T-helper 1 cell (primary cell): ENCODE data around the gene SCRN1.
"Not testable (repeated sequence)": the region's sequence is repeated elsewhere in the genome, so short reads cannot be mapped to it uniquely, and the experiment has no call there.

Source experiments
- DNase-seq, 5 donors: peaks; one replicate each; pipeline ENCODE4 v3.0.0-alpha.2; 2012 to 2020

The SCRN1 gene

DNA sequence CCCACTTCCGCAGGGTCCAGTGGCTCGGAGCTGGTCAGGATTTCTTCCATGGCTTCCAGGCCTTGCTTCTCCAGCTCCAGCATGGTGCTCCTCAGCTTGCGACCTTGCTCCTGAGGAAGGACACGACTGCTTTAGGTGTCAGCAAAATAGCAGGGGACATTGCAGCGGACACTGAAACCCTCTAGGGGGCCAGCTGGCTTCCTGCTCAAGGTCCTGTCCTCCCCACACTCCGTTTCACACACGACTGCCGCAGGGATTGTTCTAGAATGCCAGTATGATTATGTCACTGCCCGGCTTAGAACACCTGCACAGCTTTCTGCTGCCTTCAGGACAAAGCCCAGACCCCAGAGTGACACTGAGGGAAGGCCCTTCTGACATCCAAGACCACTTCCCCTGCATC is 65.6 kb downstream of the SCRN1 start:
- DNase-seq = no peak

DNA sequence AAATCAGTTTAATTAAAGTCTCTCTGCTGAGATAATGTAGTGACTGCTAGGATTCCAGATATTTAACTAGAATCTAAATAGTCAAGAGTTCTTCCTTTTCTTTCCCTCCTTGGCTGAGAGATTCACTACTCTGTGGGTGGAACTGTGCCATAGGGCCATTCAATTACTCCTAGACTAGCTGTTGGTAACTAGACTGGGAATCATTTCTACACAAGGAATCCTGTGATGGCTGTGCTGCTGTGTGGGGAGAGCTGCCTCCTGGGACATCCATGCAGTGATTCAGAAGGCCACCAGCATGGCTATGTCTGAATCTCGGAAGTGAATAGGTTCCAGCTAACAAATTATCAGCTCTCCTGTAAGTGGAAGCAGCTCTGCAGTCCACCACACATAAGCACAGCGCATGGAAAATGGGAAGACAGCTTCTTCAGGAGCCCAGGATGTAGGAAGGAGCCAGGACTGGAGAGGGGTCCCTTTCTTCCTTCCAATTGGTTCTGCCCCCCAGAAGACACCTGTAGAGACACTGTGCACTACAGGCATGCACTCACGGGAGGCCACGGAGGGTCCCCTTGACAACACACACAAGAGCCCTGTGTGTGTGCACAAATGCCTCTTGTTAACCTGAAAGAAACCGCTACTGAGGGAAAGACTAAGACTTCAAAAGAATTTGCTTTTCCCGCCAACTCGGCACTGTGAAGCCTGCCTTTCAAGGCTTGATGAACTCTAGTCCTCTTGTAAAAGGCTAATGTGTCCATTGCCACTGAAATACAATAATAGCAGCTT is 66.5 kb downstream of the SCRN1 start:
- DNase-seq = no peak

DNA sequence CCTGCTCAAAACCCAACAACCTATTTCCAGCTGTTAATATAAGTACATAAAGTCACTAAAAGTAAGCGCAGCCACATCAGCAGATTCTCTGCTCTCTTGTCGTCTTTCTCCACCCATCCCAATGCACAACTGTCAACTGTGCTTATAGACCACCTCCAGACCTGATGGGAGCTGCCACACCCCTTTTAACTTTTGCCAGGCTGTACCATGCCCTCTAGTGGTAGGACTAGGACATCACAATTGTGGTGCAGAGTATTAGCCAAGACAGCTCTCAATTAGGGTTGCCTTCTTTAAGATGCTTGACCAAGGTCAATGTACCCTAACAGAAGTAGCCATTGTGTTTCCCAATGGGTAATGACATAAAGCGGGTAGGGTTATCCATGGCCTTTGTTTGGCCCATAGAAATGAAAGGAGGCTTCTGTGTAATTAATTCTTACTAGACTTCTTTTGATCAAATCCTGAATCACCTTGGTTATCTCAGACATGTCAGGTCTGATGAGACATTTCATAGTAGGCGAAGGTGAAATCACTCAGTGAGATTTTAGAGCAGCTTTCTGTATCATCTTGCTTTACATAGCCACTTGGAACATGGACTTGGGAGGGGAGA is 68.1 kb downstream of the SCRN1 start:
- peak in 2 of 5 donors; percentile 25 to 27 for DNase-seq

- DNase-seq = no peak
These were observed 69.1 kb downstream of the SCRN1 start for GRCh38 chr7:29920491-29920890.

DNA sequence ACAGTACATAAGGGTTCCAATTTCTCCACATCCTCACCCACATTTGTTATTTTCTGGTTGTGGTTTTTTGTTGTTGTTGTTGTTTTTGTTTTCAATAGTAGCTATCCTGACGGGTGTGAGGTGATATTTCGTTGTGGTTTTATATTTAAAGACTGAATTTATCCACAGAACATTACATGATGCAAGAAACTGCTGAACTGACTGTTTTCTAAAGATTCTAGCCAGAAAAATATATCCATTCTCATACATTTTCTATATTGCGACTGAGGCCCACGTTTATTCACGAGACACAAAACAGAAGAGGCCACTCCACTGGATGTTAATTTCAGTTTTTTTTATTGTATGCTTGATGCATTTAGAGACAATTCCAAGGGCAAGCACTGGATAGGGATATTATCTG is 69.8 kb downstream of the SCRN1 start:
- no peak for DNase-seq

- DNase-seq = no peak
These were observed 70.8 kb downstream of the SCRN1 start for GRCh38 chr7:29918850-29919249.

- no peak for DNase-seq
These were observed 72.0 kb downstream of the SCRN1 start for GRCh38 chr7:29917641-29918040.

- no peak for DNase-seq
These were observed 74.0 kb downstream of the SCRN1 start for GRCh38 chr7:29915481-29916215.

- DNase-seq = no peak
These were observed 75.4 kb downstream of the SCRN1 start for GRCh38 chr7:29914180-29914579.

DNA sequence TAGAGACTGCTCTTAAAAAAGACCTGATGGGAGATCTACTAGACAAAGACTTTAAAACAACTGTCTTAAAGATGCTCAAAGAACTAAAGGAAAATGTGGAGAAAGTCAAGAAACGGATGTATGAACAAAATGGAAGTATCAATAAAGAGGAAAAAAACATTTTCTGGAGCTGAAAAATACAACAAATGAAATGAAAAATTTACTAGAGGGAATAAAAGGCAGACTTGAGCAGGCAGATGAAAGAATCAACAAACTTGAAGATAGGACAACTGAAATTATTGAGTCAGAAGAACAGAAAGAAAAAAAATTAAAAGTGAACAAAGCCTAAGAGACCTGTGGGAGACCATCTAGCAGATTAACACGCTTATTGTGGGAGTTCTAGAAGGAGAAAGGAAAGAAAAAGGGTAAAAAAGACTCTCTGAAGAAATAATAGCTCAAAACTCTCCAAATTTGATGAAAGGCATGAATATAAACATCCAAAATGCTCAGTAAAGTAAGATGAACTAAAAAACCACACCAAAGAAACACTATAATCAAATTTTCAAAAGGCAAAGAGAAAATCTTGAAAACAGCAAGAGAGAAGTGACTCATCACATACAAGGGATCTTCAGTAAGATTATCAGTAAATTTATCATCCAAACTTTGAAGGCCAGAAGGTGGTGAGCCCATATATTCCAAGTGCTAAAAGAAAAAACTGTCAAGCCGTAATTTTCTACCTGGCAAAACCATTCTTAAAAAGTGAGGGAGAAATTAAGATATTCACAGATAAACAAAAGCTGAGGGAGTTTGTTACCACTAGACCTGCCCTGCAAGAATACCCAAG is 83.2 kb downstream of the SCRN1 start:
- DNase-seq = no peak

GRCh38 chr7:29900745-29901144 is 88.9 kb downstream of the SCRN1 start:
- DNase-seq = no peak

GRCh38 chr7:29898301-29898700 is 91.3 kb downstream of the SCRN1 start:
- DNase-seq = no peak

DNA sequence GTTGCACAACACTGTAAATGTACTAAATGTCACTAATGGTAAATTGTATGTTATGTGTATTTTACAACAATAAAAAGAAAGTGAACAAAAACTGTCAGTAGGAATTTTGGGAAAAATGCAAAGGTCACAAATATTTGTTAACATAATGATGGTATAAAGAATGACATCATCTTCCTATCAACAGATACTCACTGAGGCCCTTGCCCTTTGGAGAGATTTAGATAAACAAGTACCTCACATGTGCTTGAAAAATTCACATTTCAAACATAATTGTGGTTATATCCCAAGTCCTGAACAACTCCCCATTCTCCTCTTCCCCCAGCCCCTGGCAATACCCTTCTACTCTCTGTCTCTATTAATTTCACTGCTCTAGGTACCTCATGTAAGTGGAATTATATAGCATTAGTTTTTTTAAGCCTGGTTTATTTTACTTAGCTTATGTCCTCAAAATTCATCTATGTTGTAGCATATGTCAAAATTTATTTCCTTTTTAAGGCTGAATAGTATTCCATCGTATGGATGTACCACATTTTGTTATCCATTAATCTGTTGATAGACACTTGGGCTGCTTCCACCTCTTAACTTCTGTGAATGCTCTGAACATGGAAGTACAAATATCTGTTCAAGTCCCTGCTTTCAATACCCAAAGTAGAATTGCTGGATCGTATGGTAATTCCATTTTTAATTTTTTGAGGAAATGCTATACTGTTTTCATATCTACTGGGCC is 92.8 kb downstream of the SCRN1 start:
- no peak for DNase-seq

DNA sequence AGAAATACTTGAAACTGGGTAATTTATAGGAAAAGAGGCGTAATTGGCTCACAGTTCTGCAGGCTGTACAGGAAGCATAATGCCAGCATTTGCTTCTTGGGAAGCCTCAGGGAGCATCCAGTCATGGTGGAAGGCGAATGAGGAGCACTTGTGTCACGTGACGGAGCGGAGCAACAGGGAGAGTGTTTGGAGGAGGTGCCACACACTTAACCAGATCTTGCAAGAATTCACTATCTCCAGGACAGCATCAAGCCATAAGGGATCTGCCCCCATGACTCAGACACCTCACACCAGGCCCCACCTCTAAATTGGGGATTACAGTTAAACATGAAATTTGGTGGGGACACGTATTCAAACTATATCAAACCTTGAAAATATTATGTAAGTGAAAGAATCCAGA is 94.0 kb downstream of the SCRN1 start:
- no peak for DNase-seq

DNA sequence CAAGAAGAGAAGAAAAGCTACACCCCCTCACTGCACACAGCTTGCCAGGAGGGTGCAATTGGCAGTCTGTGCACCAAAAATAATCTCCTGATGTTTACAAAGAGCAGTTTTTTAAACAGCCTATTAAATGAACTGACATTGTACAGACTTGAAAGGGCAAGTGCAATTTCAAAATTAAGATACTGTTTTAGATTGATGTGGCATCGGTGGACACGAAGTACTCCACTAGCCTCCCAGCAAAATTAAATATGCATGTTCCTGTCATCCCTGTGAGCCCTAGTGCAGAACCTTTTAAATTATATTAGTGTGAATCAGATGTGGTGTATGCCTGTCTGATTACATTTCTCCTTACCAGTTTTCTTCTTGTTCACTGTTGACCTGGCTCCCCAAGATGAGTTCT is 95.3 kb downstream of the SCRN1 start:
- no peak for DNase-seq

DNA sequence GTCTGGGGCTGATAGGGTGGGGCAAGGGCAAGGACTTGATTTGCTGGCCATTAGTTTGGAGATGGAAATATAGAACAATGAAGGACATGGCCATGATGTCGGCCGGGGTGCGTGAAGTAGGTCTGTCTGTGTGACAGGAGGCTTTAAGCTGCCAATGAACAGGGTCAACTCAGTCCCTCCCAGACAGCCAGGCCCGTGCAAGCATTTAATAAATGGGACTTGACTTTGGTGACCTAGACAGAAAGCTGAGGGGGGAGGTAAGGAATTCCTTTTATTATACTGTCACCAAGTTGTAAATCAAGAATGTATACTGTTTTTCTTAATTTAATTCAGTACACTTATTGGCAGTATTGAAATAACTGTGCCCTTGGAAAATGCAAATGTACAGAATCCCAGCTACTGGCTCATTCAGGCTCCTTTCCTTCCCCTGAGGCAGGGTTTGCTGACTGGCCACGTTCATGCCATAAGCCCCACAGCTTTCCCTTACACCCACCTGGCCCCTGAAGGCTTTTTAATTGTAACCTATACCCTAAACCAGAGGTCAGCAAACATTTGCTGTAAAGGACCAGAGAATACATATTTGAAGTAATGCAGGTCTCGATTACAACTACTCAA is 96.1 kb downstream of the SCRN1 start:
- DNase-seq = no peak

DNA sequence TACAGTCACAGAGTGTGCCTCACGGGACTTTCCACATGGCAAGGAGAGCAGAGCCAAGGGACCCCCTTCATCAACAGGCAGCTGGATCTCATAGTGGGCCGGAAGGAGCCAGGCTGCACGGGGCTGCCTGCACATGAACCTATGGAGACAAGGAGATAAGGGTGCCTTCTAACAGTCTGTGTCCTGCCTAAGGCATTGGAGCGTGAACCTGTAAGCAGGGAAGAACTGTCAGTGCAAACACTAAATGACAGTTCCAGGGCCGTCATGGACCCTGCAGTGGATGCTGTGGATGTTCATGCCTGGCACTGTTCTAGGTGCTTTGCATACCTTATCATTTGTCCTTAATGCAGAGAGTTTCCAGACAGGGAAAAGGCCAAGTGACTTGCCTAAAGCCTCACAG is 97.4 kb downstream of the SCRN1 start:
- no peak for DNase-seq

- DNase-seq = no peak
These were observed 97.8 kb downstream of the SCRN1 start for GRCh38 chr7:29891766-29892165.

DNA sequence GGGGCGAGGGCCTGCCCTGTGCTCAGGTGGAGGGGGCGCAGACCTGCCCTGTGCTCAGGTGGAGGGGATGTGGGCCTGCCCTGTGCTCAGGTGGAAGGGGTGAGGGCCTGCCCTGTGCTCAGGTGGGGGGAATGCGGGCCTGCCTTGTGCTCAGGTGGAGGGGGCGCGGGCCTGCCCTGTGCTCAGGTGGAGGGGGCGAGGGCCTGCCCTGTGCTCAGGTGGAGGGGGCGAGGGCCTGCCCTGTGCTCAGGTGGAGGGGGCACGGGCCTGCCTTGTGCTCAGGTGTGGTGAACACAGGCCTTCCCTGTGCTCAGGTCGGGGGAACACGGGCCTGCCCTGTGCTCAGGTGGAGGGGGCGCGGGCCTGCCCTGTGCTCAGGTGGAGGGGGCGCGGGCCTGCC is 98.8 kb downstream of the SCRN1 start:
- not testable (repeated sequence) for DNase-seq

- DNase-seq = no peak
These were observed 99.3 kb downstream of the SCRN1 start for GRCh38 chr7:29890251-29890650.

- no peak for DNase-seq
These were observed 100.3 kb downstream of the SCRN1 start for GRCh38 chr7:29889288-29889687.

DNA sequence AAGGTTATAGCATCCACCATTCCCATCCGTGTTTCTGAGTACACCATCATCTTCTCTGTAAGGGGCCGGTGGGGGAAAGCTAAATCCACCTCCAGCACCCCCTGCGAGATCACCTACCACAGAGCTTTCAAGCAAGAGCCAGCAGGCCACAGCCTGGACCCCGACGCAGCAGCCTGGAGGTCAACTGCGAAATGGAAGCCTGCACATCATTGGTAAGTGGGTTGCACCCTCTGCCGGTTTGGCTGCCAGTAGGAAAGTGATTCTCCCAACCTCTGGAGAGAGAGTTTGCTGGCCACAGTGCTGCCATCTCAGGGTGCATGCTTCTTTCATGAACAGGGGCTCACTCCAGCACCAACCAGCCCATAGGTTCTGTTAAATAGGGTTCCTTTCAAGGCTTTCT is 101.6 kb downstream of the SCRN1 start:
- DNase-seq = no peak
